HCT116 (cell line): ENCODE data around the gene PCDHGC4. TPM values are rescaled to one million over a fixed set of nuclear protein-coding genes. Genes with fewer than 3 reads are reported as not detected.

Experiments used
- ATAC-seq: fragments of 200-7000 bp; cut with Tn5 transposase; 2 replicates; pipeline ENCODE4 v1.9.1; 2020; ENCODE audit warnings: mild to moderate bottlenecking, moderate library complexity
- BruUV-seq: library from RNA; stranded (reverse); fragments of 400-500 nt; replicated peaks from 2 replicates; lab custom pipeline; 2021; lab: Mats Ljungman, UMichigan
- CTCF ChIA-PET: fragments of 300-600 bp; sonication (Branson Sonifier 250); formaldehyde crosslinking; loops from one replicate; lab custom pipeline; 2021; ENCODE audit warnings: antibody characterized with exemption; lab: Charles Lee
- POLR2A ChIA-PET: fragments of 300-600, 350-600 bp; sonication (Branson Sonifier 250); formaldehyde crosslinking; loops from one replicate; lab custom pipeline; 2021; ENCODE audit warnings: antibody characterized with exemption; lab: Charles Lee
- RAD21 ChIA-PET, 2 experiments: fragments of 300-600 bp; sonication (Branson Sonifier 250); formaldehyde crosslinking; loops; one replicate each; lab custom pipeline; 2023; ENCODE audit warnings: low total read pairs in 2 of 2; ENCODE audit not compliant: uncharacterized antibody in 2 of 2, unreplicated experiment in 2 of 2, low non-redundant PET in 1 of 2; lab: Charles Lee
- DNase-seq: peaks from one replicate; pipeline ENCODE4 v3.0.0-alpha.2; 2010; ENCODE audit warnings: low read depth, low spot score
- H2AFZ ChIP-seq: fragments of 200-600 bp; shearing (Covaris generic), sonication (generic); 2 replicates; pipeline ENCODE4 v1.6.1; 2017; ENCODE audit warnings: low read depth, mixed run types, mixed read lengths, antibody characterized with exemption, low read length; ENCODE audit not compliant: poor library complexity, severe bottlenecking
- H3K27ac ChIP-seq: 2 replicates; pipeline ENCODE4 v1.5.1; 2012; ENCODE audit warnings: low read depth, low read length
- H3K27me3 ChIP-seq: fragments of 200-600 bp; sonication (generic); 2 replicates; pipeline ENCODE4 v1.6.1; 2016; ENCODE audit warnings: mixed run types, low read length, mixed read lengths; ENCODE audit not compliant: insufficient read depth
- H3K36me3 ChIP-seq, 2 experiments: fragments of 200-500 bp in 1 of 2; fragments of 200-600 bp in 1 of 2; sonication (Bioruptor generic) in 1 of 2; sonication (generic) in 1 of 2; 2 replicates each; pipeline versions ENCODE4 v1.5.1 to v1.6.1; 2014 to 2016; ENCODE audit warnings: low read length in 2 of 2, inconsistent platforms in 1 of 2, mixed read lengths in 1 of 2, mixed run types in 1 of 2; ENCODE audit not compliant: insufficient read depth in 2 of 2, control insufficient read depth in 1 of 2
- H3K4me1 ChIP-seq, 2 experiments: fragments of 200-600 bp in 1 of 2; sonication (generic) in 1 of 2; 2 replicates each; pipeline versions ENCODE4 v1.5.1 to v1.6.1; 2012 to 2017; ENCODE audit warnings: low read length in 2 of 2, inconsistent platforms in 1 of 2, mild to moderate bottlenecking in 1 of 2, mixed read lengths in 1 of 2, mixed run types in 1 of 2, moderate library complexity in 1 of 2; ENCODE audit not compliant: insufficient read depth in 2 of 2, control insufficient read depth in 1 of 2
- H3K4me2 ChIP-seq: fragments of 200-600 bp; sonication (generic); 2 replicates; pipeline ENCODE4 v1.6.1; 2017; ENCODE audit warnings: mixed run types, low read length, mixed read lengths
- H3K4me3 ChIP-seq, 2 experiments: fragments of 200-600 bp in 1 of 2; sonication (generic) in 1 of 2; replicated peaks in 1 of 2; 2 replicates each; pipeline ENCODE4 v1.5.1; 2011 to 2016; ENCODE audit warnings: low read length in 2 of 2, control low read depth in 1 of 2, low read depth in 1 of 2, mild to moderate bottlenecking in 1 of 2, mixed read lengths in 1 of 2, mixed run types in 1 of 2
- H3K79me2 ChIP-seq: fragments of 200-600 bp; sonication (generic); 2 replicates; pipeline ENCODE4 v1.6.1; 2017; ENCODE audit warnings: mild to moderate bottlenecking, mixed run types, low read length, moderate library complexity, mixed read lengths; ENCODE audit not compliant: insufficient read depth
- H3K9ac ChIP-seq: fragments of 200-600 bp; sonication (generic); 2 replicates; pipeline ENCODE4 v1.6.1; 2016; ENCODE audit warnings: low read length, mixed read lengths
- H3K9me2 ChIP-seq: fragments of 200-600 bp; sonication (generic), shearing (Covaris generic); 2 replicates; pipeline ENCODE4 v1.6.1; 2017; ENCODE audit warnings: mixed run types, mild to moderate bottlenecking, moderate library complexity; ENCODE audit not compliant: insufficient read depth
- H3K9me3 ChIP-seq, 2 experiments: fragments of 200-500 bp in 1 of 2; fragments of 200-600 bp in 1 of 2; sonication (Bioruptor generic) in 1 of 2; sonication (generic) in 1 of 2; 2 replicates each; pipeline ENCODE4 v1.6.1; 2014 to 2017; ENCODE audit warnings: low read length in 2 of 2, mixed read lengths in 2 of 2, inconsistent platforms in 1 of 2, low read depth in 1 of 2, mild to moderate bottlenecking in 1 of 2, mixed run types in 1 of 2, moderate library complexity in 1 of 2; ENCODE audit not compliant: control insufficient read depth in 1 of 2, insufficient read depth in 1 of 2
- H4K20me1 ChIP-seq: fragments of 200-600 bp; sonication (generic), shearing (Covaris generic); 2 replicates; pipeline ENCODE4 v1.6.1; 2017; ENCODE audit warnings: mixed run types, mild to moderate bottlenecking, moderate library complexity; ENCODE audit not compliant: insufficient read depth
- CTCF ChIP-seq, 3 experiments: fragments of 200-600 bp in 1 of 3; sonication (generic) in 1 of 3; IDR thresholded peaks in 2 of 3; conservative IDR thresholded peaks in 1 of 3; 2 replicates each; pipeline ENCODE4 v1.5.1; 2012 to 2017; ENCODE audit warnings: low read depth in 2 of 3, low read length in 2 of 3, antibody characterized with exemption in 1 of 3, borderline replicate concordance in 1 of 3, control low read depth in 1 of 3, mild to moderate bottlenecking in 1 of 3, mixed read lengths in 1 of 3, mixed run types in 1 of 3, moderate library complexity in 1 of 3; ENCODE audit not compliant: insufficient read depth in 1 of 3
- EGR1 ChIP-seq: IDR thresholded peaks from 2 replicates; pipeline ENCODE4 v1.6.1; 2012; ENCODE audit warnings: low read depth
- EZH2 ChIP-seq: fragments of 200-600 bp; sonication (generic); IDR thresholded peaks from 2 replicates; pipeline ENCODE4 v1.6.1; 2017; ENCODE audit warnings: antibody characterized with exemption, mixed run types
- EZH2phosphoT487 ChIP-seq: fragments of 200-600 bp; IDR thresholded peaks from 2 replicates; pipeline ENCODE4 v1.6.1; 2018; ENCODE audit warnings: antibody characterized with exemption, borderline replicate concordance
- FOSL1 ChIP-seq: IDR thresholded peaks from 2 replicates; pipeline ENCODE4 v1.6.1; 2012; ENCODE audit warnings: low read depth
- MAX ChIP-seq: IDR thresholded peaks from 2 replicates; pipeline ENCODE4 v1.6.1; 2012
- POLR2AphosphoS5 ChIP-seq: IDR thresholded peaks from 2 replicates; pipeline ENCODE4 v1.6.1; 2011; ENCODE audit warnings: mild to moderate bottlenecking, low read depth, low read length, moderate library complexity
- RAD21 ChIP-seq: IDR thresholded peaks from 2 replicates; pipeline ENCODE4 v1.6.1; 2012; ENCODE audit warnings: low read depth, mild to moderate bottlenecking
- YY1 ChIP-seq: IDR thresholded peaks from 2 replicates; pipeline ENCODE4 v1.6.1; 2011; ENCODE audit warnings: low read length, low read depth, moderate library complexity, mild to moderate bottlenecking; ENCODE audit not compliant: insufficient replicate concordance; ENCODE audit errors: extremely low read depth
- ZNF274 ChIP-seq: fragments of 200-500 bp; sonication (Bioruptor generic); IDR thresholded peaks from 2 replicates; pipeline ENCODE4 v1.6.1; 2014; ENCODE audit warnings: mild to moderate bottlenecking, low read depth, low read length, inconsistent platforms
- intact Hi-C: fragments of 100-400 bp; cut with micrococcal nuclease; formaldehyde crosslinking; loops from 2 replicates; pipeline ENCODE4 v1.10.0; 2022
- total RNA-seq: library from RNA; stranded (reverse); gene quantifications from one replicate; pipeline ENCODE4 v1.2.1, GENCODE V29; 2021; ENCODE audit not compliant: unreplicated experiment

PCDHGC4 gene
- total RNA-seq, 1 experiment from 2014 or later, result 0.05 TPM

GRCh38 chr5:141524604-141525597 is 40.1 kb downstream of the PCDHGC4 start (continued):
- TF ChIP-seq CTCF (IDR thresholded peaks at IDR 0.05 in 2 of 3, conservative IDR thresholded peaks at IDR 0.05 in 1 of 3; ENCODE audit: borderline replicate concordance in 1 of 3, insufficient read depth in 1 of 3, low read depth in 2 of 3, low read length in 2 of 3) (peak; percentile 99 to 100 (median 99)), EZH2phosphoT487 (no peak), FOSL1 (no peak), EGR1 (no peak), EZH2 (no peak), MAX (peak; percentile 48; the same call in 1 of the 2 replicates)

- no TSS peak for BruUV-seq
- no peaks in the 10 kb centered on the region for H3K27me3 ChIP-seq
- ChIA-PET RAD21 (no interaction called here), CTCF (interaction anchor here (1.5 to 2.8 kb wide), 3 partner anchors 8 to 113 kb away, joined by 5 to 37 read pairs (median 6); partner anchors contain the start of genes PCDHGA10 and PCDHGA11), POLR2A (no interaction called here)
- H3K9me2 ChIP-seq, result no peaks in the 10 kb centered on the region
- H3K27ac ChIP-seq, result no peak overlapping the region
- H3K79me2 ChIP-seq, result peaks cover 6% of the 10 kb centered on the region; the same call in 1 of the 2 replicates
- H3K4me2 ChIP-seq, result no peak overlapping the region
- ATAC-seq (no peak), DNase-seq (no peak)
- TF ChIP-seq FOSL1 (no peak), YY1 (no peak), POLR2AphosphoS5 (no peak), RAD21 (no peak), EZH2phosphoT487 (no peak), EGR1 (no peak), ZNF274 (no peak)
- H3K9ac ChIP-seq, result no peak overlapping the region
- H3K9me3 ChIP-seq, result no peaks in the 10 kb centered on the region
- H3K36me3 ChIP-seq, result peaks cover 6 to 50% of the 10 kb centered on the region in 2 experiments; a peak in 3 of 4 replicates
- no peak overlapping the region for H3K4me3 ChIP-seq
- H3K4me1 ChIP-seq, result peaks cover 28 to 45% of the 10 kb centered on the region in 2 experiments
- intact Hi-C loops, result loop anchor here (2.0 kb wide), 1 partner anchor 205 kb away; the partner anchor contains the start of gene TAF7
- no peak overlapping the region for H2AFZ ChIP-seq
- no peaks in the 10 kb centered on the region for H4K20me1 ChIP-seq
Measured at GRCh38 chr5:141525653-141526052, 40.8 kb downstream of the PCDHGC4 start.
